Measurements from ENCODE around the gene AGBL5.
"Not testable (repeated sequence)": the region's sequence is repeated elsewhere in the genome, so short reads cannot be mapped to it uniquely, and the experiment has no call there.

The AGBL5 gene

GRCh38 chr2:27091746-27092695, 40.6 kb downstream of the AGBL5 start:
- no peak for DNase-seq (ENCODE audit: low read depth in 2 of 2)

GRCh38 chr2:27092696-27093429, 41.4 kb downstream of the AGBL5 start:
- no peak for DNase-seq (ENCODE audit: low read depth in 2 of 2)

- no peak for DNase-seq (ENCODE audit: low read depth in 2 of 2)
Measured at GRCh38 chr2:27093430-27094352, 42.2 kb downstream of the AGBL5 start.

GRCh38 chr2:27094353-27094984, 43.0 kb downstream of the AGBL5 start:
- DNase-seq (ENCODE audit: low read depth in 2 of 2) = no peak

GRCh38 chr2:27095427-27095744, 43.9 kb downstream of the AGBL5 start:
- no peak for DNase-seq (ENCODE audit: low read depth in 2 of 2)

- DNase-seq (ENCODE audit: low read depth in 2 of 2) = no peak
Measured at GRCh38 chr2:27095745-27096651, 44.5 kb downstream of the AGBL5 start.

GRCh38 chr2:27096748-27097297, 45.4 kb downstream of the AGBL5 start:
- DNase-seq (ENCODE audit: low read depth in 2 of 2) = no peak

GRCh38 chr2:27097341-27097740, 45.9 kb downstream of the AGBL5 start:
- DNase-seq (ENCODE audit: low read depth in 2 of 2) = no peak

GRCh38 chr2:27099334-27099955, 48.0 kb downstream of the AGBL5 start:
- no peak for DNase-seq (ENCODE audit: low read depth in 2 of 2)

- DNase-seq (ENCODE audit: low read depth in 2 of 2) = no peak
Measured at GRCh38 chr2:27100036-27100435, 48.6 kb downstream of the AGBL5 start.

- DNase-seq (ENCODE audit: low read depth in 2 of 2) = no peak
Measured at GRCh38 chr2:27102329-27102728, 50.9 kb downstream of the AGBL5 start.

GRCh38 chr2:27105981-27106380, 54.5 kb downstream of the AGBL5 start:
- DNase-seq (ENCODE audit: low read depth in 2 of 2) = no peak

GRCh38 chr2:27108221-27108620, 56.8 kb downstream of the AGBL5 start:
- DNase-seq (ENCODE audit: low read depth in 2 of 2) = no peak

- no peak for DNase-seq (ENCODE audit: low read depth in 2 of 2)
Measured at GRCh38 chr2:27109083-27109482, 57.6 kb downstream of the AGBL5 start.

- DNase-seq (ENCODE audit: low read depth in 2 of 2) = not testable (repeated sequence)
Measured at GRCh38 chr2:27110603-27111352, 59.3 kb downstream of the AGBL5 start.

GRCh38 chr2:27111392-27112078, 60.1 kb downstream of the AGBL5 start:
- not testable (repeated sequence) for DNase-seq (ENCODE audit: low read depth in 2 of 2)

GRCh38 chr2:27115519-27115918, 64.1 kb downstream of the AGBL5 start:
- no peak for DNase-seq (ENCODE audit: low read depth in 2 of 2)

- DNase-seq (ENCODE audit: low read depth in 2 of 2) = no peak
Measured at GRCh38 chr2:27117995-27118524, 66.6 kb downstream of the AGBL5 start.
